HCT116 (cell line): ENCODE results near the gene IL15RA. TPM values are rescaled to one million over a fixed set of nuclear protein-coding genes. Genes with fewer than 3 reads are reported as not detected.

ENCODE experiments used
- ATAC-seq: fragments of 200-7000 bp; cut with Tn5 transposase; 2 replicates; pipeline ENCODE4 v1.9.1; 2020; ENCODE audit warnings: mild to moderate bottlenecking, moderate library complexity
- BruUV-seq: library from RNA; stranded (reverse); fragments of 400-500 nt; replicated peaks from 2 replicates; lab custom pipeline; 2021; lab: Mats Ljungman, UMichigan
- CTCF ChIA-PET: fragments of 300-600 bp; sonication (Branson Sonifier 250); formaldehyde crosslinking; loops from one replicate; lab custom pipeline; 2021; ENCODE audit warnings: antibody characterized with exemption; lab: Charles Lee
- POLR2A ChIA-PET: fragments of 300-600, 350-600 bp; sonication (Branson Sonifier 250); formaldehyde crosslinking; loops from one replicate; lab custom pipeline; 2021; ENCODE audit warnings: antibody characterized with exemption; lab: Charles Lee
- RAD21 ChIA-PET, 2 experiments: fragments of 300-600 bp; sonication (Branson Sonifier 250); formaldehyde crosslinking; loops; one replicate each; lab custom pipeline; 2023; ENCODE audit warnings: low total read pairs in 2 of 2; ENCODE audit not compliant: uncharacterized antibody in 2 of 2, unreplicated experiment in 2 of 2, low non-redundant PET in 1 of 2; lab: Charles Lee
- DNase-seq: peaks from one replicate; pipeline ENCODE4 v3.0.0-alpha.2; 2010; ENCODE audit warnings: low read depth, low spot score
- H2AFZ ChIP-seq: fragments of 200-600 bp; shearing (Covaris generic), sonication (generic); 2 replicates; pipeline ENCODE4 v1.6.1; 2017; ENCODE audit warnings: low read depth, mixed run types, mixed read lengths, antibody characterized with exemption, low read length; ENCODE audit not compliant: poor library complexity, severe bottlenecking
- H3K27ac ChIP-seq: 2 replicates; pipeline ENCODE4 v1.5.1; 2012; ENCODE audit warnings: low read depth, low read length
- H3K27me3 ChIP-seq: fragments of 200-600 bp; sonication (generic); 2 replicates; pipeline ENCODE4 v1.6.1; 2016; ENCODE audit warnings: mixed run types, low read length, mixed read lengths; ENCODE audit not compliant: insufficient read depth
- H3K36me3 ChIP-seq, 2 experiments: fragments of 200-500 bp in 1 of 2; fragments of 200-600 bp in 1 of 2; sonication (Bioruptor generic) in 1 of 2; sonication (generic) in 1 of 2; 2 replicates each; pipeline versions ENCODE4 v1.5.1 to v1.6.1; 2014 to 2016; ENCODE audit warnings: low read length in 2 of 2, inconsistent platforms in 1 of 2, mixed read lengths in 1 of 2, mixed run types in 1 of 2; ENCODE audit not compliant: insufficient read depth in 2 of 2, control insufficient read depth in 1 of 2
- H3K4me1 ChIP-seq, 2 experiments: fragments of 200-600 bp in 1 of 2; sonication (generic) in 1 of 2; 2 replicates each; pipeline versions ENCODE4 v1.5.1 to v1.6.1; 2012 to 2017; ENCODE audit warnings: low read length in 2 of 2, inconsistent platforms in 1 of 2, mild to moderate bottlenecking in 1 of 2, mixed read lengths in 1 of 2, mixed run types in 1 of 2, moderate library complexity in 1 of 2; ENCODE audit not compliant: insufficient read depth in 2 of 2, control insufficient read depth in 1 of 2
- H3K4me2 ChIP-seq: fragments of 200-600 bp; sonication (generic); 2 replicates; pipeline ENCODE4 v1.6.1; 2017; ENCODE audit warnings: mixed run types, low read length, mixed read lengths
- H3K4me3 ChIP-seq, 2 experiments: fragments of 200-600 bp in 1 of 2; sonication (generic) in 1 of 2; replicated peaks in 1 of 2; 2 replicates each; pipeline ENCODE4 v1.5.1; 2011 to 2016; ENCODE audit warnings: low read length in 2 of 2, control low read depth in 1 of 2, low read depth in 1 of 2, mild to moderate bottlenecking in 1 of 2, mixed read lengths in 1 of 2, mixed run types in 1 of 2
- H3K79me2 ChIP-seq: fragments of 200-600 bp; sonication (generic); 2 replicates; pipeline ENCODE4 v1.6.1; 2017; ENCODE audit warnings: mild to moderate bottlenecking, mixed run types, low read length, moderate library complexity, mixed read lengths; ENCODE audit not compliant: insufficient read depth
- H3K9ac ChIP-seq: fragments of 200-600 bp; sonication (generic); 2 replicates; pipeline ENCODE4 v1.6.1; 2016; ENCODE audit warnings: low read length, mixed read lengths
- H3K9me2 ChIP-seq: fragments of 200-600 bp; sonication (generic), shearing (Covaris generic); 2 replicates; pipeline ENCODE4 v1.6.1; 2017; ENCODE audit warnings: mixed run types, mild to moderate bottlenecking, moderate library complexity; ENCODE audit not compliant: insufficient read depth
- H3K9me3 ChIP-seq, 2 experiments: fragments of 200-500 bp in 1 of 2; fragments of 200-600 bp in 1 of 2; sonication (Bioruptor generic) in 1 of 2; sonication (generic) in 1 of 2; 2 replicates each; pipeline ENCODE4 v1.6.1; 2014 to 2017; ENCODE audit warnings: low read length in 2 of 2, mixed read lengths in 2 of 2, inconsistent platforms in 1 of 2, low read depth in 1 of 2, mild to moderate bottlenecking in 1 of 2, mixed run types in 1 of 2, moderate library complexity in 1 of 2; ENCODE audit not compliant: control insufficient read depth in 1 of 2, insufficient read depth in 1 of 2
- H4K20me1 ChIP-seq: fragments of 200-600 bp; sonication (generic), shearing (Covaris generic); 2 replicates; pipeline ENCODE4 v1.6.1; 2017; ENCODE audit warnings: mixed run types, mild to moderate bottlenecking, moderate library complexity; ENCODE audit not compliant: insufficient read depth
- ATF3 ChIP-seq: IDR thresholded peaks from 2 replicates; pipeline ENCODE4 v1.6.1; 2012
- CBX3 ChIP-seq: IDR thresholded peaks from 2 replicates; pipeline ENCODE4 v1.6.1; 2012; ENCODE audit warnings: low read depth
- CTCF ChIP-seq, 3 experiments: fragments of 200-600 bp in 1 of 3; sonication (generic) in 1 of 3; IDR thresholded peaks in 2 of 3; conservative IDR thresholded peaks in 1 of 3; 2 replicates each; pipeline ENCODE4 v1.5.1; 2012 to 2017; ENCODE audit warnings: low read depth in 2 of 3, low read length in 2 of 3, antibody characterized with exemption in 1 of 3, borderline replicate concordance in 1 of 3, control low read depth in 1 of 3, mild to moderate bottlenecking in 1 of 3, mixed read lengths in 1 of 3, mixed run types in 1 of 3, moderate library complexity in 1 of 3; ENCODE audit not compliant: insufficient read depth in 1 of 3
- EZH2phosphoT487 ChIP-seq: fragments of 200-600 bp; IDR thresholded peaks from 2 replicates; pipeline ENCODE4 v1.6.1; 2018; ENCODE audit warnings: antibody characterized with exemption, borderline replicate concordance
- FOSL1 ChIP-seq: IDR thresholded peaks from 2 replicates; pipeline ENCODE4 v1.6.1; 2012; ENCODE audit warnings: low read depth
- JUND ChIP-seq: IDR thresholded peaks from 2 replicates; pipeline ENCODE4 v1.6.1; 2012
- MAX ChIP-seq: IDR thresholded peaks from 2 replicates; pipeline ENCODE4 v1.6.1; 2012
- POLR2A ChIP-seq: IDR thresholded peaks from 2 replicates; pipeline ENCODE4 v1.7.0; 2011; ENCODE audit warnings: borderline replicate concordance; ENCODE audit not compliant: insufficient read depth, insufficient read length; ENCODE audit errors: extremely low read depth
- POLR2AphosphoS5 ChIP-seq: IDR thresholded peaks from 2 replicates; pipeline ENCODE4 v1.6.1; 2011; ENCODE audit warnings: mild to moderate bottlenecking, low read depth, low read length, moderate library complexity
- REST ChIP-seq: IDR thresholded peaks from 2 replicates; pipeline ENCODE4 v1.6.1; 2012; ENCODE audit warnings: low read depth
- SIN3A ChIP-seq: IDR thresholded peaks from 2 replicates; pipeline ENCODE4 v1.6.1; 2012; ENCODE audit warnings: low read depth
- SP1 ChIP-seq: IDR thresholded peaks from 2 replicates; pipeline ENCODE4 v1.6.1; 2012; ENCODE audit warnings: low read depth
- SRF ChIP-seq: IDR thresholded peaks from 2 replicates; pipeline ENCODE4 v1.6.1; 2012; ENCODE audit warnings: low read depth
- TCF7L2 ChIP-seq: IDR thresholded peaks from 2 replicates; pipeline ENCODE4 v1.7.0; 2011; ENCODE audit warnings: borderline replicate concordance, inconsistent platforms; ENCODE audit not compliant: insufficient read depth, insufficient read length; ENCODE audit errors: extremely low read depth
- ZBTB33 ChIP-seq: IDR thresholded peaks from 2 replicates; pipeline ENCODE4 v1.6.1; 2011; ENCODE audit warnings: mild to moderate bottlenecking, low read length, moderate library complexity; ENCODE audit not compliant: insufficient replicate concordance; ENCODE audit errors: extremely low read depth
- ZFX ChIP-seq: fragments of 450-650 bp; IDR thresholded peaks from 2 replicates; pipeline ENCODE4 v1.6.1; 2017
- ZNF274 ChIP-seq: fragments of 200-500 bp; sonication (Bioruptor generic); IDR thresholded peaks from 2 replicates; pipeline ENCODE4 v1.6.1; 2014; ENCODE audit warnings: mild to moderate bottlenecking, low read depth, low read length, inconsistent platforms
- intact Hi-C: fragments of 100-400 bp; cut with micrococcal nuclease; formaldehyde crosslinking; loops from 2 replicates; pipeline ENCODE4 v1.10.0; 2022
- total RNA-seq: library from RNA; stranded (reverse); gene quantifications from one replicate; pipeline ENCODE4 v1.2.1, GENCODE V29; 2021; ENCODE audit not compliant: unreplicated experiment

Gene IL15RA
- total RNA-seq, 1 experiment from 2014 or later = 10.5 TPM

- TF ChIP-seq ZBTB33 = no peak
- no peak for TF ChIP-seq SRF
- TF ChIP-seq JUND = no peak
- no peak for TF ChIP-seq EZH2phosphoT487
- no peak for TF ChIP-seq POLR2A
- TF ChIP-seq MAX = no peak
- TF ChIP-seq ZFX = no peak
- TF ChIP-seq REST = no peak
- TF ChIP-seq, all 23 proteins: peak for 0
These were observed 43.5 kb upstream of the IL15RA start (continued) for GRCh38 chr10:6020826-6021225.

- RAD21 ChIA-PET = no interaction called here
- Histone ChIP-seq H3K27me3 (no peaks in the 10 kb centered on the region), H2AFZ (no peak overlapping the region), H3K9ac (no peak overlapping the region), H3K79me2 (no peaks in the 10 kb centered on the region), H3K36me3 (no peaks in the 10 kb centered on the region), H3K9me3 (no peaks in the 10 kb centered on the region), H4K20me1 (no peaks in the 10 kb centered on the region), H3K9me2 (no peaks in the 10 kb centered on the region), H3K27ac (no peak overlapping the region), H3K4me1 (no peaks in the 10 kb centered on the region), H3K4me3 (no peak overlapping the region), H3K4me2 (no peak overlapping the region)
- no TSS peak for BruUV-seq
- POLR2A ChIA-PET = no interaction called here
- no peak for DNase-seq
- CTCF ChIA-PET = no interaction called here
- intact Hi-C loops = loop anchor here (10.0 kb wide), 1 partner anchor 75 kb away; no protein-coding TSS in a partner anchor
- ATAC-seq = no peak
- TF ChIP-seq FOSL1 = no peak
- TF ChIP-seq SP1 = no peak
- no peak for TF ChIP-seq CBX3
- no peak for TF ChIP-seq CTCF (IDR thresholded peaks at IDR 0.05 in 2 of 3, conservative IDR thresholded peaks at IDR 0.05 in 1 of 3; ENCODE audit: borderline replicate concordance in 1 of 3, insufficient read depth in 1 of 3, low read depth in 2 of 3, low read length in 2 of 3)
- no peak for TF ChIP-seq ZNF274
- TF ChIP-seq MAX = no peak
- no peak for TF ChIP-seq ZFX
- no peak for TF ChIP-seq JUND
- TF ChIP-seq EZH2phosphoT487 = no peak
- TF ChIP-seq POLR2A = no peak
- no peak for TF ChIP-seq SIN3A
- TF ChIP-seq TCF7L2 = no peak
- TF ChIP-seq POLR2AphosphoS5 = no peak
- TF ChIP-seq ATF3 = no peak
These were observed 42.5 kb upstream of the IL15RA start for GRCh38 chr10:6019796-6020195.
